Measurements from ENCODE around the gene BOLA3.
"Not testable (repeated sequence)": the region's sequence is repeated elsewhere in the genome, so short reads cannot be mapped to it uniquely, and the experiment has no call there.

BOLA3 gene

DNA sequence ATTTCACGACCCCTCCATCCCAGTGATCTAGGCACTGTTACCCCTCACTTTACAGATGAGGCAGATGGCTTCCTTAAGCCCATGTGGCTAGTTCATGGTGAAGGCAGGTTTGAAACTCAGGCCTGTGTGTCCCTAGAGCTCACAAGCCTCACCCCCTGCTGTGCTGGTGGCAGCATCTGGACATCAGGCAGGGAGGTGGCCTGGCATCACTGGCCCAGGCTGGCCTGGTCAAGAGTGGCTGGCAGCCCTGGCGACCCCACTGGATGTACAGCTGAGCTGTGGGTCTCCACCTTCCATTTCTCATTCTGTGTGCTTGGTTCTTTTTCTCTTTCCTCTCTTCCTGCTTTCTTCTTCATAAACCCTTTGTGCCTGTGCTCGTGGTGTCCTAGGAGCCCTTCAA is 56.3 kb downstream of the BOLA3 start:
- H3K36me3 ChIP-seq: peaks cover 97% of the 10 kb centered on the region
- no peak overlapping the region for H3K27ac ChIP-seq
- no peaks in the 10 kb centered on the region for H3K27me3 ChIP-seq
- TF ChIP-seq, protein P1, sequence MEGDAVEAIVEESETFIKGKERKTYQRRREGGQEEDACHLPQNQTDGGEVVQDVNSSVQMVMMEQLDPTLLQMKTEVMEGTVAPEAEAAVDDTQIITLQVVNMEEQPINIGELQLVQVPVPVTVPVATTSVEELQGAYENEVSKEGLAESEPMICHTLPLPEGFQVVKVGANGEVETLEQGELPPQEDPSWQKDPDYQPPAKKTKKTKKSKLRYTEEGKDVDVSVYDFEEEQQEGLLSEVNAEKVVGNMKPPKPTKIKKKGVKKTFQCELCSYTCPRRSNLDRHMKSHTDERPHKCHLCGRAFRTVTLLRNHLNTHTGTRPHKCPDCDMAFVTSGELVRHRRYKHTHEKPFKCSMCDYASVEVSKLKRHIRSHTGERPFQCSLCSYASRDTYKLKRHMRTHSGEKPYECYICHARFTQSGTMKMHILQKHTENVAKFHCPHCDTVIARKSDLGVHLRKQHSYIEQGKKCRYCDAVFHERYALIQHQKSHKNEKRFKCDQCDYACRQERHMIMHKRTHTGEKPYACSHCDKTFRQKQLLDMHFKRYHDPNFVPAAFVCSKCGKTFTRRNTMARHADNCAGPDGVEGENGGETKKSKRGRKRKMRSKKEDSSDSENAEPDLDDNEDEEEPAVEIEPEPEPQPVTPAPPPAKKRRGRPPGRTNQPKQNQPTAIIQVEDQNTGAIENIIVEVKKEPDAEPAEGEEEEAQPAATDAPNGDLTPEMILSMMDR (IDR thresholded peaks at IDR 0.05): no peak
- no peaks in the 10 kb centered on the region for H3K9me3 ChIP-seq
- H3K4me3 ChIP-seq (ENCODE audit: low read depth in 1 of 2, low read length in 1 of 2): no peak overlapping the region
- H3K4me1 ChIP-seq (ENCODE audit: control insufficient read depth in 1 of 2, insufficient read depth in 1 of 2, low read depth in 1 of 2, low read length in 1 of 2): no peaks in the 10 kb centered on the region

DNA sequence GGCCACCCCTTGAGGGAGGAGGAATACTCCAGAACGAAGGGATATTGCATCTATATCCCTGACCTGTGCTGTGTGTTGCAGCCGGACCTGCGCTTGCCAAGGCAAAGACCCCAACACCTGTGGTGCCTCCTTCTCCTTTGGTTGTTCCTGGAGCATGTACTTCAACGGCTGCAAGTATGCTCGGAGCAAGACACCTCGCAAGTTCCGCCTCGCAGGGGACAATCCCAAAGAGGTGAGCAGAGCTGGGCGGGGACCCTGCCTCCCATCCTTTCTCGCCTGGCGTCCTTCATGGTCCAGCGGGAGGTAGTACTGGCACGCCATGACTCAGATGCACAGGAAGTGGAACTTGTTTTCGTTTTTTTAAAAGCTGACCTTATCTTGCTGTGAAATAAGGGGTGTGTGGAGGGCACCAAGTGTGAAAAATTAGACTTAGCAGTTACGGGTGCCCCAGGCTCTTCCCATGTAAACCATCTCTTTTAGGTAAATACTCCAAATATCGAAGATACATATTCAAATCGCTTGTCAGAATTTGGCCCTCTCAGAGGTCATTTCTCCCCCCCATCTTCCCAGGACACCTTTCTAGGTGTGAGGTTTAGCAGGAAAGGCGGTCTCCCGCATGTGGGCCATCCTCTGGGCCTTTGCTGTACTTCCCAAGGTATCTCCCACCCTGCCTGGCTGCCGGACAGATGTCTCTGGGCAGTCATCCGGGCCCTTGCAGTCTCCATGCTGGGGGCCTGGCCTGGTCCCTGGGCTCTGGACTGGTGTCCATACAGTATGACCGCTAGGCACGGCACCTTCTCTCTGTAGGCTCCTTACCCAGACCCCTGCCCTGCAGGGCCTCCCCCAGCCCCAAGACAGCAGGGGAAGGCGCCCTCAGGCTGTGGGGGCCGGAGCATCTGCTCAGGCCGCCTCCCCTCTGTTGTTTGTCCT is 57.6 kb downstream of the BOLA3 start:
- Histone ChIP-seq H3K4me1 (ENCODE audit: control insufficient read depth in 1 of 2, insufficient read depth in 1 of 2, low read depth in 1 of 2, low read length in 1 of 2) (no peaks in the 10 kb centered on the region), H3K27ac (no peak overlapping the region), H3K36me3 (peaks cover 97% of the 10 kb centered on the region), H3K4me3 (ENCODE audit: low read depth in 1 of 2, low read length in 1 of 2) (no peak overlapping the region), H3K9me3 (no peaks in the 10 kb centered on the region), H3K27me3 (no peaks in the 10 kb centered on the region)
- TF ChIP-seq, protein P1 (IDR thresholded peaks at IDR 0.05): no peak

DNA sequence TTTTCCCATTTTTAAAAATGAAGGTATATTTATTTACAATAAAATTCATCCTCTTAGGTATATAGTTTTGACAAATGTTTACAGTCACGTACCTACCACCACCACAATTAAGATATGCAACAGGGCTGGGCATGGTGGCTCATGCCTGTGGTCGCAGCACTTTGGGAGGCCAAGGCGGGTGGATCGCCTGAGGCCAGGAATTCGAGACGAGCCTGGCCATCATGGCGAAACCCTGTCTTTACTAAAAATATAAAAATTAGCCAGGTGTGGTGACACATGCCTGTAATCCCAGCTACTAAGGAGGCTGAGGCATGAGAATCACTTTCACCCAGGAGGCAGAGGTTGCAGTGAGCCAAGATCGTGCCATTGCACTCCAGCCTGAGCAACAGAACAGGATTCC is 59.0 kb downstream of the BOLA3 start:
- not testable (repeated sequence) for H3K27me3 ChIP-seq; H3K4me3 ChIP-seq (ENCODE audit: low read depth in 1 of 2, low read length in 1 of 2); H3K27ac ChIP-seq; H3K9me3 ChIP-seq; H3K4me1 ChIP-seq (ENCODE audit: control insufficient read depth in 1 of 2, insufficient read depth in 1 of 2, low read depth in 1 of 2, low read length in 1 of 2)
- peaks cover 95% of the 10 kb centered on the region for H3K36me3 ChIP-seq

DNA sequence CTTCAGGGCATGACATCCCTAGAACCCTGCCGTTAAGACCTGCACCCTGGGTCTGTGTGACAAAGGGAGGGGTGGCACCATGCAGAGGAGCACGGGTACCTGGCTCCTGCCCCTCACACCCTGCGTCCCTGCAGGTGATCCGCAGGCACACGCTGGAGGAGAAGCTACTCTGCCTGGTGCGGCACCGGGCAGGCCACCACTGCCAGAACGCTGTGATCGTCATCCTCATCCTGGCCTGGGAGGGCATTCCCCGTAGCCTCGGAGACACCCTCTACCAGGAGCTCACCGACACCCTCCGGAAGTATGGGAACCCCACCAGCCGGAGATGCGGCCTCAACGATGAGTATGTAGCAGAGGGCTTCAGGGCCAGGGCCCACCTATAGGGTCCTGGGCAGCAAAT is 60.0 kb downstream of the BOLA3 start:
- no peaks in the 10 kb centered on the region for H3K9me3 ChIP-seq
- H3K36me3 ChIP-seq: peaks cover 95% of the 10 kb centered on the region
- no peak overlapping the region for H3K27ac ChIP-seq
- TF ChIP-seq, protein P1 (IDR thresholded peaks at IDR 0.05): no peak
- H3K27me3 ChIP-seq: no peaks in the 10 kb centered on the region
- no peak overlapping the region for H3K4me3 ChIP-seq (ENCODE audit: low read depth in 1 of 2, low read length in 1 of 2)
- no peaks in the 10 kb centered on the region for H3K4me1 ChIP-seq (ENCODE audit: control insufficient read depth in 1 of 2, insufficient read depth in 1 of 2, low read depth in 1 of 2, low read length in 1 of 2)

DNA sequence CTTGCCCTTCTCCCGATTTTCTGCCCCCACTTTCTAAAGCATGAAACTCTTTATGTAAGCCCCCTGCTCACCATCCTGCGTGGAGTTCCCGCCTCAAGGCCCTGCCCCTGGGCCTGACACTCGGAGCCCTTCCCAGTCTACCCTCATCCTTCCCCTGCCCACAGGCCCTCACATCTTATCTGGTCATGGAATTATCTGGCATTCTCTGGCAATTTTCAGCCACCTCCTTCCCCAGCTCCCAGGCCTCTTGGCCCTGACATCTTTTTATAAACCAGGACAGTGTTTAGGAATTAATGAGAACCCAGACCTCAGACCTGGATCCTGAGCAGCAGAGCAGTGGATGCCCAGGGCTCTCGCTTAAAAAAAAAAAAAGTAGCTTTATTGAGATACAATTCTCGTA is 61.7 kb downstream of the BOLA3 start:
- TF ChIP-seq, protein P1 (IDR thresholded peaks at IDR 0.05): no peak
- H3K4me1 ChIP-seq (ENCODE audit: control insufficient read depth in 1 of 2, insufficient read depth in 1 of 2, low read depth in 1 of 2, low read length in 1 of 2): no peaks in the 10 kb centered on the region
- peaks cover 95% of the 10 kb centered on the region for H3K36me3 ChIP-seq
- H3K4me3 ChIP-seq (ENCODE audit: low read depth in 1 of 2, low read length in 1 of 2): no peak overlapping the region
- no peaks in the 10 kb centered on the region for H3K9me3 ChIP-seq
- no peak overlapping the region for H3K27ac ChIP-seq
- H3K27me3 ChIP-seq: no peaks in the 10 kb centered on the region

Data from neutrophil (primary cell).